GM13977 (cell line): ENCODE measurements around the gene CDO1.

ENCODE experiments used
- DNase-seq: peaks from one replicate; pipeline ENCODE4 v3.0.0; 2012; ENCODE audit warnings: low spot score
- in situ Hi-C: fragments of 300-500 bp; cut with MboI; formaldehyde crosslinking; loops from one replicate; pipeline ENCODE4 v1.12.0; 2022; ENCODE audit warnings: low sequenced_read_pairs, low pct_unique_long_range_greater_than_20kb, mixed read lengths, inconsistent platforms; ENCODE audit not compliant: unreplicated experiment
- TF ChIP-seq, protein P1 (sequence below): IDR thresholded peaks from 2 replicates; pipeline ENCODE4 v1.5.1; 2012; ENCODE audit warnings: mild to moderate bottlenecking, control low read depth; ENCODE audit not compliant: insufficient read depth; ENCODE audit errors: extremely low read depth, missing control alignments

Gene CDO1

DNA sequence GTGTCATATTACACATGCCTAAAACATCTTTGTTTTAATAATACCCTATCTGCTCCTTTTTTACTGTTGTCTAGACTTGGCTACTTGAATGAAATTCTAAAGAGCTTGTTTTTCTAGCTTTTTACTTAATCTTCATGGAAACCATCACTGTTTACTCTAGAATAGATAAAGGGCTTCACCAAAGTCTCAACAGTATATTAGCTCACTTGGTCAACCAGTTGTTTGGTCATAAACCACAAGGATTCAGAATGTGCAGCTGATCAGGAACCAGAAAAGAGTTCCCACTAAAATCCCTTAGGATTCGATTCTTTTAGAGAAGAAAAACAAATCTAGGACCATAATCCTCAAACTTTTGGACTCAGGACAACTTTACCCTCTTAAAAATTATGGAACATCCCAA, 38.0 kb downstream of the CDO1 start:
- in situ Hi-C loops: no loop called here
- DNase-seq: no peak
- TF ChIP-seq, protein P1, sequence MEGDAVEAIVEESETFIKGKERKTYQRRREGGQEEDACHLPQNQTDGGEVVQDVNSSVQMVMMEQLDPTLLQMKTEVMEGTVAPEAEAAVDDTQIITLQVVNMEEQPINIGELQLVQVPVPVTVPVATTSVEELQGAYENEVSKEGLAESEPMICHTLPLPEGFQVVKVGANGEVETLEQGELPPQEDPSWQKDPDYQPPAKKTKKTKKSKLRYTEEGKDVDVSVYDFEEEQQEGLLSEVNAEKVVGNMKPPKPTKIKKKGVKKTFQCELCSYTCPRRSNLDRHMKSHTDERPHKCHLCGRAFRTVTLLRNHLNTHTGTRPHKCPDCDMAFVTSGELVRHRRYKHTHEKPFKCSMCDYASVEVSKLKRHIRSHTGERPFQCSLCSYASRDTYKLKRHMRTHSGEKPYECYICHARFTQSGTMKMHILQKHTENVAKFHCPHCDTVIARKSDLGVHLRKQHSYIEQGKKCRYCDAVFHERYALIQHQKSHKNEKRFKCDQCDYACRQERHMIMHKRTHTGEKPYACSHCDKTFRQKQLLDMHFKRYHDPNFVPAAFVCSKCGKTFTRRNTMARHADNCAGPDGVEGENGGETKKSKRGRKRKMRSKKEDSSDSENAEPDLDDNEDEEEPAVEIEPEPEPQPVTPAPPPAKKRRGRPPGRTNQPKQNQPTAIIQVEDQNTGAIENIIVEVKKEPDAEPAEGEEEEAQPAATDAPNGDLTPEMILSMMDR: no peak

DNA sequence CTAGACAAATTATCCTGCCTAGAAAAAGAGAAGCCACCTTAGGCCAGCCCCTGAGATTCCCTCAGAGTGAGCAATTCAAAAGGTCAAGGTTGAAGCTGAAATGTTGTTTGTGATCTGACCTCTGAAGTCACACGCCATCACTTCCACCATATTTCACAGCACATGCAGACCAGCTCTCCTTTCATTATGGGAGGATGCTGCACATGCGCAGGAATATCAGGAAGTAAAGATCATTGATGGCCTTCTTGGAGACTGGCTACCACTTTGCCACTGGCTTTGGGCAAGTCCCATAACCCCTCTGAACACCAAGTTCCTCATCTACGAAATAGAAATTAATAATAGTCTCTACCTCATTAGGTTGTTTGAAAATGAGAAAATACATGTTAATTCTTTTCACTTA, 39.5 kb downstream of the CDO1 start:
- DNase-seq: no peak
- in situ Hi-C loops: no loop called here
- TF ChIP-seq, protein P1: no peak

DNA sequence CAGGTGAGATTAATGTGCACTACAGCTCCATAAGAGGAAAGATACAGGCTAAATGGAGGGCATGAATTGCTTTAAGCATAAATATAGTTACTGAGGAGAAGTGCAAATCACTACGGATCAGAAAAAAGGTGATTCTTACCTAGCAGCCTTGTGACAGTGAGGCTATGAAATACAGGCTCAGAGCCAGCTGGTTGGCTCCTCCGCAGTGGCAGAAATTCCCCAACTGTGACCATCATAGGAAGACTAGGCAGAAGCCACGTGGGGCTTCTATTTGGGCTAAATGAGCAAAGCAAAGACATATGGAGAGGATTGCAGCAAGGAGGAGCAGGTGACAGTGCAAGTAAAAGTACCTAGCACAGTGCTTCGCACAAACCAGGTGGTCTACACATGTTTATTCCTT, 40.5 kb downstream of the CDO1 start:
- DNase-seq: no peak
- in situ Hi-C loops: no loop called here

DNA sequence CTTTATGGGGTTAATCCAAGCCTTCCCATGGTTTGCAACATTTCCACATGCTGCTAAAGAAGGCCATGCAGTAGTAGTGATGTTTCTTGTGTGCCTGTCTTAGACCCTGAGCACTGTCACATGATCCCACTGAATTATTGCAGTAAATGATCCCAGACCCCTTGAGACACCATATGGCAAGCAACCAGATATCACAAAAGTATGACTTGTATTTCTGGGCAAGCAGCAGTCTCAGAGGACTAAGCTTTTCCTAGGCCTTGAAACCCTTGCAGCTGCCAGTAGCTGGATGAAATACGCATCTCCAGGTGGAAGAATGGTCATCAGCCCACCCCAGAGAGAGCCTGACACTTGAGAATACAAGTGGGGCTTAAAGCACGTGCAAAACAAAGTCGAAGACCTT, 41.8 kb downstream of the CDO1 start:
- TF ChIP-seq, protein P1: no peak
- in situ Hi-C loops: no loop called here
- DNase-seq: no peak

More for the DNA sequence above, 40.5 kb downstream of the CDO1 start:
- TF ChIP-seq, protein P1: no peak

DNA sequence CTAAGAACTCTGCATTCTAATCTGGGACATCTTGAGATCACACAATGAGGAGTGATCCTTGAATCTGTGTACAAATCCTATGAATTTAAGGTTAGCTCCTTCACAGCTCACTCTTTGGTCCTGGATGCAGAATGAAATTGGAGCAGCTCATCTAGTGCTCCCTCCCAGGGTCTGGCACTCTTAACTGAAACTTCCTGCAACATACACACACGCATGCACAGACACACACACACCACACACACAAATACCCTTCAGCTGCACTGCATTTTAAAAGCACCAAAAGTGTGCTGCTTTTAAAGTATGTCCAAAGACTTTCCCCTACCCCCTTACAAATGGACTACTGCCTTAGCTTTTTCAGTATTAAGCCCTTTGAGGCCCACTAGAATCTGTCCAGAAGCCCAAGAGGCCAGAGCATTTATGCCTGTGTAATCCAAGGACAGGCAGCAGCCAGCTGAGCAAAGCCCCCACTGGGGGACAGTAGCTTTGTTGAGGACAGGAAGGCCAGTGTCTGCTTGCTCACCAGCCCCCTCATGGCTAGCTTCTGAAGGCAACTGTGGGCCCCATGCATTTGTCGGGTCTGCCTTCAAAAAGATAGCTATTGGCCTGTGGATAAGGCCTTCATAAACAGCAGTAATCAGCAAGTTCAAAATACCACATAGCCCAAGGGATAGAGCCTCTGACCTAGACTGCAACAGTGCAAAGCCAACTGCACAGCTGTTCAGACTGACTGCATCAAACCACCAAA, 43.6 kb downstream of the CDO1 start:
- TF ChIP-seq, protein P1: no peak
- no peak for DNase-seq
- in situ Hi-C loops: no loop called here

DNA sequence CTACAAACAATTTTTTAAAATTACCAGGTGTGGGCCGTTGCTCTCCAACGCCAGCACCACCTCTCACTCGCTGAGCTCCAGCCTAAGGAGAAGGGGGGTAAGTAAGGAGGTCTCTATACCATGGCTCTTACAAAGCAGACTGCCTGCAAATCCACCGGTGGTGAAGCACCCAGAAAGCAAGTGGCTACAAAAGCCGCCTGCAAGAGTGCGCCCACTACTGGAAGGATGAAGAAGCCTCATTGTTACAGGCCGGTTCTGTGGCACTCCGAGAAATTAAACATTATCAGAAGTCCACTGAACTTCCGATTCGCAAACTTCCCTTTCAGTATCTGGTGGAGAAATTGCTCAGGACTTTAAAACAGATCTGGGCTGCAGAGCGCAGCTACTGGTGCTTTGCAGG, 46.0 kb downstream of the CDO1 start:
- in situ Hi-C loops: no loop called here
- DNase-seq: no peak
- TF ChIP-seq, protein P1: peak; percentile 48
